NCI-H1930 (cell line): ENCODE data around the gene COL8A1.

Experiments
- DNase-seq, 2 experiments: peaks; one replicate each; lab custom pipeline; 2025; lab: John Stamatoyannopoulos, UW

Gene COL8A1

GRCh38 chr3:99674086-99674789, 35.8 kb downstream of the COL8A1 start:
- DNase-seq, result no peak

- DNase-seq, result no peak
Measured at GRCh38 chr3:99678023-99678422, 39.6 kb downstream of the COL8A1 start.

- no peak for DNase-seq
Measured at GRCh38 chr3:99678896-99679295, 40.5 kb downstream of the COL8A1 start.

DNA sequence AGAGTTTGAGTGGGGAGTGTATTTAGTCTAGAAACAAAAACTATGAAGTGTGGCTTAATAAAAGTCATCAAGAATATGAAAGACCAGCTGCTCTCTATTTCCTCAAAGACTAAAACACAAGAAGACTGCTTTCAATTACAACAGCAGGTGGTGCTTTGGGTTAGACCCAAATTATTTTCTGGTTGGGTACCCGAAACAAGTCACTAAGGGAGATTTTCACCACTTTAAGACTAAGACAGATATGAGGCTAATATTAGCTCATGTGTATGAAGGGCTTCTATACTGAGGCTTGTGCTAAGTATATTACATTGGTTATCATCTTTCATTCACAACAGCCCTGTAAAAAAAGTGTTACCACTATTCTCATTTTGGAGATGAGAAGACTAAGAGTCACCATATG, 43.1 kb downstream of the COL8A1 start:
- no peak for DNase-seq

DNA sequence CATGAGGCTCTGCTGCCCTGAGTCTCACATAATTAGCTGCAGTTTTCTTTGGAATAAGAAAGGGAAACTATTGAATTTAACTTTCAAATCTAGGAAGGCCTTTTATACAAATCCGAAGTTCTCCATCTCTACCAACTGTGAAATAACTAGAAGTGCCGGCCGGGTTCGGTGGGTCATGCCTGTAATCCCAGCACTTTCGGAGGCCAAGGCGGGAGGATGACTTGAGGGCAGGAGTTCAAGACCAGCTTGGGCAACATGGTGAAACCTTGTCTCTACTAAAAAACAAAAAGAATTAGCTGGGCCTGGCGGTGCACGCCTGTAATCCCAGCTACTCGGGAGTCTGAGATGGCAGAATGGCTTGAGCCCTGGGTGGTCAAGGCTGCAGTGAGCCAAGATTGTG, 43.6 kb downstream of the COL8A1 start:
- DNase-seq, result no peak

DNA sequence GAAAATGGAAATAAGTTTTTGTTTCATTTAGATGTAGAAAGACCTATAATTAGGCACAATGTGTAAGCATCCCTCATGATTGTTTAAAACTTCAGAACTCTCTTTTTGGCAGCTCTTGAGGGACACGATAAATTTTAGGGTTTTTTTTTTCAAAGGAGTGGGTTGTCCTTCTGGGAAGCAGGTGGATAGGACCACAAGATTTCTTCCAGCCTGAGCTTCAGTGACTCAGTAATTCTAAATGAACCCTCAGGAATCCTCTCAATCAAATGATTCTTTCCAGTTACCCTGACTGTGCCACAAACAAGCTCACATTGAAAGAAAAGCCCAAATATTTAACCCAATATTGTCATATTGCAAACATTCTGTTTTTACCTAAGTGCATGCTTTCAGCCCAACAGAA, 45.1 kb downstream of the COL8A1 start:
- DNase-seq, result no peak

GRCh38 chr3:99683876-99684275, 45.5 kb downstream of the COL8A1 start:
- DNase-seq, result no peak

DNA sequence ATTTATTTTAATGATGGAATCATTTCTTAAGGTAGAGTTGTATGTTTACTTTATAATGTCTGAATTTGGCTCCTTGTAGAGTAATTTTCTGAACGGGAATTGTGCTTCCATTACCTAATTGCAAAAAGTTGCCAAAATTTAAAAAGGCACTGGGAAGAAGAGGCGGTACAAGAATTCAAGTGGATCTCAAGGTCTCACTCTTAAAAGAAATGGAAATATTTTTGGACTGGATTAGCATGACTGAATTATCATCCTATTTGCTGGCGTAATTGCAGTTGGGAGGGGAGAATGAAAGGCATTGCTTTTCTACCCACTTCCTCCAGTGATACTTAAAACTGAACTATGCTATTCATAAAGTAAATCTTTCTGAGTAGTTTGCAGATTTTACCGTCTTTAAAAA, 46.2 kb downstream of the COL8A1 start:
- DNase-seq, result no peak

- no peak for DNase-seq
Measured at GRCh38 chr3:99686469-99686868, 48.1 kb downstream of the COL8A1 start.

- DNase-seq, result peak in 1 of 2 experiments; percentile 44
Measured at GRCh38 chr3:99686955-99687612, 48.7 kb downstream of the COL8A1 start.

DNA sequence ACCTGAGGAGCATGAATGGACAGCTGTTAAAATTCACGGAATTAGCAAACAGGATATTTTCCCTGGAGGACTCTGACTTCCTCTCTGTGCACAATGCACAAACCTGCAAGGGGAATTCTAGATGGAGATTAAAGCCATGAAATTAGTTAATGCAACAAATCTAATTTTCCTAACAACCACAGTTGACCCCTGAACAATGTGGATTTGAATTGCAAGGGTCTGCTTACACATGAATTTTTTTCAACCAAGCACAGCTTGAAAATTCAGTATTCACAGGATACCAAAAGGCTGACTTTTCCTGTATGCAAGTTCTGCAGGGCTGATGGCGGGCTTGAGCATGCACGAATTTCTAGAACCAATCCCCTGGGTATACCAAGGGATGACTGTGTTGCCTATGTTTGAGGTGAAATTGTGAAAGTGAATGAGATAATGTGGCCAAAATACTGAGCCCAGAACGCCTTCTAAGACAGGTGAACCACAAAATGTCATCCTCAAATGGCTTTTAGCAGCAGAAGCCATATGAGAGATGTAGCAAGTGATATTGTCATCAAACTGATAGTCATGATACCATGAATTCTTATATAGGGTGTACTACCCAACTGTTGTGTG, 52.5 kb downstream of the COL8A1 start:
- no peak for DNase-seq

GRCh38 chr3:99693636-99694035, 55.2 kb downstream of the COL8A1 start:
- no peak for DNase-seq

DNA sequence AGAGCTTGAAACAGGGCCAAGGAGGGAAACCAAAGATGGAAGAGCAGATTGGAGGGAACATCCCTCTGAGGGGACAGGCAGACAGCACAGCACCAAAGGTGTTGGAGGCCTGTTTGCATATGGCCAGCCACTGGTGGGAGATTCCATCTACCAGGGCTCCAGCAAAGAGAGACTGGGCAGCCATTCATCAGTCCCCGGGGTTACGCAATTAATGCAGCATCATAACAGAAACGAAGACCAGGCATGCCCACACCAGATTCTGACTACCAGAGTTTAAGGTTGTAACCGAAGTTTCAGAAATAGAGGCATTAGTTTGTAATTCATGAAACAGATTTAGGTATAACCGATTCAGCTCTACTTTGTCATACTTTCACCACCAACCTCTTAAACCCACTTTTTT, 58.1 kb downstream of the COL8A1 start:
- no peak for DNase-seq

DNA sequence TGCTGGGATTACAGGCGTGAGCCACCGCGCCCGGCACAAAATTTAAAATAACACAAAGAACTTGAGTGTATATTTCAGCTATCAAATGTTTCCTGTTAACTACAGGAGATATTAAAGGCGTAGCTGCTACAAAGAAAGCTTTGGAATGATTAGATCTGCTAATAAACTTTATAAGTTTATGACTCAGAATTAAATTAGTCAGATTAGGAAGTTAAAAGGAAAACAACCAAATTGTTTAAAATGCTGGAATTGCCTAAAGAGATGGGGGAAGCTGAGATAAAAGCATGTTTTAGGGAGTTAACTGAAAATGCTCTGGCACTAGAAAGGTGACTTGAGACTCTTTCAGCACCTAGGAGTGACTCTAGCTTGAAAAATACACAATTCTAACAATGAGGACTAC, 58.9 kb downstream of the COL8A1 start:
- DNase-seq, result no peak

GRCh38 chr3:99698932-99699331, 60.5 kb downstream of the COL8A1 start:
- no peak for DNase-seq

DNA sequence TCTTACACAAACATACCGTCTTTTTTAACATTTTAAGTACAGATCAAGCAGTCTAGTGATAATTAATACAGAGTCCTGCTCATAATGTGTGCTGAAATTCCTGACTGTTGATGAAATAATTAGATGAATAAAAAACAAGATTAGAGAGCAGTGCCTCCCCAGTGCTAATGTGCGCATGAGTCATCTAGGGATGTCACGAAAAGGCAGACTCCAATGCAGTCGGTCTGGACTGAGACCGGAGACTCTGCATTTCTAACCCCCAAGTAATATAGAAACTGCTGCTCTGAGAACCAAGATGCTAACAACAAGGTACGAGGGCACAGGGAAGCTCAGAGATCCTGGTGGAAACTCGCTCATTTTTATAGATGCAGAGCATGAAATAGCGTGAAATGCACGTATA, 61.4 kb downstream of the COL8A1 start:
- DNase-seq, result no peak

- DNase-seq, result no peak
Measured at GRCh38 chr3:99700631-99701268, 62.4 kb downstream of the COL8A1 start.

DNA sequence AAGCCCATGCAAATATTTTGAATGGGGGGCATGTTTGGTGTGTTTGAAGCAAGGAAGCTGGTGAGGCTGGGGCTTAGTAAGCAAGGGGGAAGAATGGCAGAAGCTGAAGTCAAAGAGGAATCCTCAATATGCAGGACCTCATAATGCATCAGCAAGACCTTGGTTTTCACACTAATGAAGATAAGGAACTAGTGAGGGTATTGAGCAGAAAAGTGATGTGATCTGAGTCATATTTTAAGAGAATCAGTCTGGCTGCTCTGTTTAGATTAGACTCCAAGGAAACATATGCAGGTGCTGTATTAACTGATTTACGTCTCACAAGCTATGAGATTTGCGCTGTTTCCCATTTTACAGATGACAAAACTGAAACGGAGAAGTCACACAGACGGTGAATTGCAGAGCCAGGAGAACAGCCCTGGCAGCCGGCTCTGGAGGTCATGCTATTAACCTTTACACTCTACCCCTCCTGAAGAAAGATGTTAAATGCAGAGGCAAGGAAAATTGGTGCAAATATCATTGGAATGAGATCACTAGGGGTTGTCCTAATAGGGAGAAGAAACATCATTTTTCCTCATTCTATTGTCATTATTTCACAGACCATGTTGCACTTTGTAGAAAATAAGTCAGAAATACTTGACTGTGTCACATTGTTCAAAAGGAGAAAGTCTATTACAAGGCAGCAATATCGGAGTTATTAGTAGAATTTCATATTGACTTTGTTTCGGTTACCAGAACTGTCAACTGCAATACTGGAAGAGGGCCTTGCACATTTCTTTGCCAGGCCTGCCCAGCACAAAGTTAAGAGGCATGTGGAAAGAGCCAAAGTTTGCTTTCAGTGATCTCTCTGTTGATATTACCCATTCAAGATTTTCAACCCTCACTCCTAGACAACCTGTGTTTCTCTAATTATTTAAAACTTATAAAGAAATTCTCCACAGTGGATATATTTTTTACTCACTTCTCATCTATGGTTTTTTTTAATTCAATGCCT, 64.9 kb downstream of the COL8A1 start:
- DNase-seq, result no peak

- no peak for DNase-seq
Measured at GRCh38 chr3:99704417-99704816, 66.0 kb downstream of the COL8A1 start.

GRCh38 chr3:99706410-99706809, 68.0 kb downstream of the COL8A1 start:
- no peak for DNase-seq

- no peak for DNase-seq
Measured at GRCh38 chr3:99708207-99708745, 69.9 kb downstream of the COL8A1 start.
